Measurements from ENCODE around the gene ZG16B. TPM values are rescaled to one million over a fixed set of nuclear protein-coding genes. Genes with fewer than 3 reads are reported as not detected.

ZG16B gene
- total and polyA plus RNA-seq, 2 of the 8 experiments (the other 6 are each of a cell fraction or from before 2014, with no cell fraction given), result 0.11 TPM; not detected in 1

GRCh38 chr16:2825049-2825742 lies 4.9 kb upstream of the ZG16B start:
- Histone ChIP-seq H3K9ac (replicated peaks in 1 of 4; ENCODE audit: extremely low read depth in 1 of 4, low read depth in 3 of 4, low read length in 3 of 4) (no peak overlapping the region), H3K23ac (ENCODE audit: insufficient read length) (no peak overlapping the region), H4K20me1 (replicated peaks in 1 of 2; ENCODE audit: control insufficient read depth in 1 of 2, insufficient read depth in 2 of 2, low read length in 2 of 2) (no peaks in the 10 kb centered on the region), H3K79me1 (ENCODE audit: low read depth, low read length) (no peaks in the 10 kb centered on the region), H3K18ac (ENCODE audit: extremely low read depth, low read length) (no peak overlapping the region), H3K27ac (ENCODE audit: low read depth, low read length) (no peak overlapping the region), H2BK20ac (ENCODE audit: low read length) (no peak overlapping the region), H2AK5ac (ENCODE audit: low read depth, low read length) (no peak overlapping the region), H2BK12ac (ENCODE audit: low read depth, low read length) (no peak overlapping the region), H3K9me3 (ENCODE audit: insufficient read depth in 2 of 2, low read depth in 1 of 2, low read length in 1 of 2) (no peaks in the 10 kb centered on the region), H2AFZ (ENCODE audit: low read length) (no peak overlapping the region), H4K91ac (replicated peaks; ENCODE audit: insufficient read length, low read length) (no peak overlapping the region), H3K4ac (replicated peaks; ENCODE audit: insufficient read length, low read depth, low read length) (no peak overlapping the region), H3K36me3 (ENCODE audit: control insufficient read depth in 2 of 4, insufficient read depth in 4 of 4, low read length in 3 of 4) (no peaks in the 10 kb centered on the region), H3K56ac (replicated peaks; ENCODE audit: insufficient read length, low read depth, low read length) (no peak overlapping the region), H3K4me2 (ENCODE audit: insufficient read depth in 1 of 2, low read depth in 2 of 2, low read length in 2 of 2) (no peak overlapping the region), H3K79me2 (ENCODE audit: control insufficient read depth in 1 of 2, insufficient read depth in 2 of 2, low read length in 2 of 2) (no peaks in the 10 kb centered on the region), H2BK15ac (ENCODE audit: low read length) (no peak overlapping the region), H3K4me3 (ENCODE audit: extremely low read depth in 1 of 4, insufficient read depth in 2 of 4, low read depth in 3 of 4, low read length in 4 of 4) (no peak overlapping the region), H4K5ac (ENCODE audit: insufficient read length, low read depth, low read length) (no peak overlapping the region), H3K27me3 (replicated peaks in 1 of 4; ENCODE audit: control insufficient read depth in 3 of 4, extremely low read depth in 1 of 4, insufficient read depth in 3 of 4, low read length in 3 of 4) (no peaks in the 10 kb centered on the region), H4K8ac (ENCODE audit: extremely low read depth, insufficient read depth, low read length) (no peak overlapping the region), H2BK120ac (replicated peaks; ENCODE audit: low read depth, low read length) (no peak overlapping the region), H3K4me1 (replicated peaks in 1 of 4; ENCODE audit: control insufficient read depth in 3 of 4, insufficient read depth in 4 of 4, low read length in 3 of 4) (no peaks in the 10 kb centered on the region), H2BK5ac (ENCODE audit: low read depth, low read length) (no peak overlapping the region), H3K14ac (ENCODE audit: insufficient read length) (no peak overlapping the region), H3K23me2 (ENCODE audit: low read depth, low read length) (no peaks in the 10 kb centered on the region)
- POLR2A ChIA-PET (ENCODE audit: partially characterized antibody), result interaction anchor here (0.9 kb wide), 1 partner anchor 13 kb away, joined by 3 read pairs; no protein-coding TSS in a partner anchor
- no peak for DNase-seq (ENCODE audit: low read depth in 1 of 2, low spot score in 2 of 2)
- CTCF ChIA-PET (ENCODE audit: partially characterized antibody), result interaction anchor here (0.9 to 3.9 kb wide), 3 partner anchors 10 to 14 kb away, joined by 3 to 22 read pairs (median 4); no protein-coding TSS in a partner anchor
- FAIRE-seq, result no peak
- WGBS, 2 experiments (ENCODE audit: extremely low coverage in 1 of 2, insufficient coverage in 1 of 2, insufficient read length in 1 of 2, insufficient replicate concordance in 2 of 2, low coverage in 1 of 2, low lambda C conversion rate in 2 of 2, missing lambda C conversion rate in 1 of 2), result 84% methylated on average over 24 of the region's 26 CpGs; no CpG with 5 or more reads in 1 of the 2 experiments
- TF ChIP-seq FOSL1 (IDR thresholded peaks at IDR 0.05; ENCODE audit: insufficient read depth, low read depth, low read length) (no peak), HDAC6 (IDR thresholded peaks at IDR 0.05; ENCODE audit: low read depth, low read length) (no peak)

Measured in H1 (cell line).